Measurements from ENCODE around the gene CALHM6. TPM values are rescaled to one million over a fixed set of nuclear protein-coding genes. Genes with fewer than 3 reads are reported as not detected.

The CALHM6 gene
- total and polyA plus RNA-seq, 10 of the 15 experiments (the other 5 are each of a cell fraction or from before 2014, with no cell fraction given): 0.15 to 3.4 (median 1.3) TPM

DNA sequence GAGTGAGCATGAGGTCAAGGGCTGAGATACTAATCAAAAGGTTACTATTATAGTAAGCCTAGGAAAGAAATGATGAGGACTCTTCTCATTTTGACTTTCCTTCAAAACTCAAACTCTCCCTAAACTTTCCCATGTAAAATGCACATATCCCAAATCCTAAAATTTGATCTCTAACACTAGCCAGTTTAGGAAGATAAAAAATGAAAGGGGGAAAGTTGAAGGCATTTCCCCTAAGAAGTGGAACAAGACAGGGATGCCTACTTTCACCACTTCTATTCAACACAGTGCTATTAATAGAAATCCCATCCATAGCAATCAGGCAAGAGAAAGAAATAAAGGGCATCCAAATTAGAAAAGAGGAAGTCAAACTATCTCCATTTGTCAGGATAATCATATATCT is 47.4 kb downstream of the CALHM6 start:
- no peaks in the 10 kb centered on the region; a peak in 1 of 4 replicates for H3K27me3 ChIP-seq (replicated peaks in 1 of 2; ENCODE audit: control insufficient read depth in 2 of 2, insufficient read depth in 2 of 2, low read length in 1 of 2)
- intact Hi-C loops (cut with micrococcal nuclease; ENCODE audit: unreplicated experiment) (no loop called here), in situ Hi-C loops (cut with MboI) (no loop called here)
- no peak overlapping the region for H3K4me3 ChIP-seq
- no peaks in the 10 kb centered on the region for H3K79me2 ChIP-seq (ENCODE audit: control insufficient read depth, insufficient read depth, low read length)
- peaks cover 9% of the 10 kb centered on the region for H3K4me1 ChIP-seq (ENCODE audit: control insufficient read depth, insufficient read depth, low read length)
- H3K27ac ChIP-seq (ENCODE audit: control insufficient read depth, insufficient read depth): no peak overlapping the region
- H3K36me3 ChIP-seq (ENCODE audit: control insufficient read depth in 2 of 2, insufficient read depth in 2 of 2, low read length in 1 of 2): no peaks in the 10 kb centered on the region
- TF ChIP-seq, protein P1, sequence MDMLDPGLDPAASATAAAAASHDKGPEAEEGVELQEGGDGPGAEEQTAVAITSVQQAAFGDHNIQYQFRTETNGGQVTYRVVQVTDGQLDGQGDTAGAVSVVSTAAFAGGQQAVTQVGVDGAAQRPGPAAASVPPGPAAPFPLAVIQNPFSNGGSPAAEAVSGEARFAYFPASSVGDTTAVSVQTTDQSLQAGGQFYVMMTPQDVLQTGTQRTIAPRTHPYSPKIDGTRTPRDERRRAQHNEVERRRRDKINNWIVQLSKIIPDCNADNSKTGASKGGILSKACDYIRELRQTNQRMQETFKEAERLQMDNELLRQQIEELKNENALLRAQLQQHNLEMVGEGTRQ (IDR thresholded peaks at IDR 0.05; ENCODE audit: borderline replicate concordance, low read depth, low read length): no peak
- TF ChIP-seq, protein P2, sequence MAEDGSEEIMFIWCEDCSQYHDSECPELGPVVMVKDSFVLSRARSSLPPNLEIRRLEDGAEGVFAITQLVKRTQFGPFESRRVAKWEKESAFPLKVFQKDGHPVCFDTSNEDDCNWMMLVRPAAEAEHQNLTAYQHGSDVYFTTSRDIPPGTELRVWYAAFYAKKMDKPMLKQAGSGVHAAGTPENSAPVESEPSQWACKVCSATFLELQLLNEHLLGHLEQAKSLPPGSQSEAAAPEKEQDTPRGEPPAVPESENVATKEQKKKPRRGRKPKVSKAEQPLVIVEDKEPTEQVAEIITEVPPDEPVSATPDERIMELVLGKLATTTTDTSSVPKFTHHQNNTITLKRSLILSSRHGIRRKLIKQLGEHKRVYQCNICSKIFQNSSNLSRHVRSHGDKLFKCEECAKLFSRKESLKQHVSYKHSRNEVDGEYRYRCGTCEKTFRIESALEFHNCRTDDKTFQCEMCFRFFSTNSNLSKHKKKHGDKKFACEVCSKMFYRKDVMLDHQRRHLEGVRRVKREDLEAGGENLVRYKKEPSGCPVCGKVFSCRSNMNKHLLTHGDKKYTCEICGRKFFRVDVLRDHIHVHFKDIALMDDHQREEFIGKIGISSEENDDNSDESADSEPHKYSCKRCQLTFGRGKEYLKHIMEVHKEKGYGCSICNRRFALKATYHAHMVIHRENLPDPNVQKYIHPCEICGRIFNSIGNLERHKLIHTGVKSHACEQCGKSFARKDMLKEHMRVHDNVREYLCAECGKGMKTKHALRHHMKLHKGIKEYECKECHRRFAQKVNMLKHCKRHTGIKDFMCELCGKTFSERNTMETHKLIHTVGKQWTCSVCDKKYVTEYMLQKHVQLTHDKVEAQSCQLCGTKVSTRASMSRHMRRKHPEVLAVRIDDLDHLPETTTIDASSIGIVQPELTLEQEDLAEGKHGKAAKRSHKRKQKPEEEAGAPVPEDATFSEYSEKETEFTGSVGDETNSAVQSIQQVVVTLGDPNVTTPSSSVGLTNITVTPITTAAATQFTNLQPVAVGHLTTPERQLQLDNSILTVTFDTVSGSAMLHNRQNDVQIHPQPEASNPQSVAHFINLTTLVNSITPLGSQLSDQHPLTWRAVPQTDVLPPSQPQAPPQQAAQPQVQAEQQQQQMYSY (CRISPR knock-in tag; IDR thresholded peaks at IDR 0.05): no peak
- TF ChIP-seq CHD1 (IDR thresholded peaks at IDR 0.05; ENCODE audit: low read depth, low read length): no peak
- TF ChIP-seq SP1 (IDR thresholded peaks at IDR 0.05; ENCODE audit: low read depth, low read length): no peak
- TF ChIP-seq, protein P3, sequence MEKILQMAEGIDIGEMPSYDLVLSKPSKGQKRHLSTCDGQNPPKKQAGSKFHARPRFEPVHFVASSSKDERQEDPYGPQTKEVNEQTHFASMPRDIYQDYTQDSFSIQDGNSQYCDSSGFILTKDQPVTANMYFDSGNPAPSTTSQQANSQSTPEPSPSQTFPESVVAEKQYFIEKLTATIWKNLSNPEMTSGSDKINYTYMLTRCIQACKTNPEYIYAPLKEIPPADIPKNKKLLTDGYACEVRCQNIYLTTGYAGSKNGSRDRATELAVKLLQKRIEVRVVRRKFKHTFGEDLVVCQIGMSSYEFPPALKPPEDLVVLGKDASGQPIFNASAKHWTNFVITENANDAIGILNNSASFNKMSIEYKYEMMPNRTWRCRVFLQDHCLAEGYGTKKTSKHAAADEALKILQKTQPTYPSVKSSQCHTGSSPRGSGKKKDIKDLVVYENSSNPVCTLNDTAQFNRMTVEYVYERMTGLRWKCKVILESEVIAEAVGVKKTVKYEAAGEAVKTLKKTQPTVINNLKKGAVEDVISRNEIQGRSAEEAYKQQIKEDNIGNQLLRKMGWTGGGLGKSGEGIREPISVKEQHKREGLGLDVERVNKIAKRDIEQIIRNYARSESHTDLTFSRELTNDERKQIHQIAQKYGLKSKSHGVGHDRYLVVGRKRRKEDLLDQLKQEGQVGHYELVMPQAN (conservative IDR thresholded peaks at IDR 0.05): no peak
- TF ChIP-seq NRF1 (conservative IDR thresholded peaks at IDR 0.05; ENCODE audit: low read depth, low read length): no peak
- no peak for TF ChIP-seq NFYB (IDR thresholded peaks at IDR 0.05; ENCODE audit: insufficient read depth, low read depth, low read length)
- no peak for TF ChIP-seq ZNF622 (IDR thresholded peaks at IDR 0.05)
- no peak for TF ChIP-seq RBBP5 (conservative IDR thresholded peaks at IDR 0.05)
- FAIRE-seq: no peak
- ATAC-seq: no peak
- SMC1A ChIA-PET (ENCODE audit: uncharacterized antibody, unreplicated experiment): no interaction called here
- POLR2A ChIA-PET: no interaction called here
- H3K9me3 ChIP-seq (replicated peaks; ENCODE audit: control insufficient read depth, insufficient read depth, low read length): no peaks in the 10 kb centered on the region
- H4K20me1 ChIP-seq (ENCODE audit: control insufficient read depth, insufficient read depth): no peaks in the 10 kb centered on the region
- H3K4me2 ChIP-seq (ENCODE audit: control insufficient read depth, insufficient read depth): no peak overlapping the region
- BruUV-seq (replicated peaks): no TSS peak
- no peak for DNase-seq (ENCODE audit: low read depth, low spot score)
- no peak overlapping the region for H2AFZ ChIP-seq (ENCODE audit: control insufficient read depth, low read depth, low read length)
- no peak overlapping the region for H3K9ac ChIP-seq (ENCODE audit: control insufficient read depth, insufficient read depth, low read length)
- RAD21 ChIA-PET (ENCODE audit: unreplicated experiment): no interaction called here
- CTCF ChIA-PET: no interaction called here

All from GM12878 (cell line).